Stromal cell of bone marrow (primary cell): ENCODE measurements around the gene UTF1.

Experiments
- DNase-seq: peaks from one replicate; pipeline ENCODE4 v3.0.0-alpha.2; 2012; ENCODE audit warnings: low read depth

Gene UTF1

DNA sequence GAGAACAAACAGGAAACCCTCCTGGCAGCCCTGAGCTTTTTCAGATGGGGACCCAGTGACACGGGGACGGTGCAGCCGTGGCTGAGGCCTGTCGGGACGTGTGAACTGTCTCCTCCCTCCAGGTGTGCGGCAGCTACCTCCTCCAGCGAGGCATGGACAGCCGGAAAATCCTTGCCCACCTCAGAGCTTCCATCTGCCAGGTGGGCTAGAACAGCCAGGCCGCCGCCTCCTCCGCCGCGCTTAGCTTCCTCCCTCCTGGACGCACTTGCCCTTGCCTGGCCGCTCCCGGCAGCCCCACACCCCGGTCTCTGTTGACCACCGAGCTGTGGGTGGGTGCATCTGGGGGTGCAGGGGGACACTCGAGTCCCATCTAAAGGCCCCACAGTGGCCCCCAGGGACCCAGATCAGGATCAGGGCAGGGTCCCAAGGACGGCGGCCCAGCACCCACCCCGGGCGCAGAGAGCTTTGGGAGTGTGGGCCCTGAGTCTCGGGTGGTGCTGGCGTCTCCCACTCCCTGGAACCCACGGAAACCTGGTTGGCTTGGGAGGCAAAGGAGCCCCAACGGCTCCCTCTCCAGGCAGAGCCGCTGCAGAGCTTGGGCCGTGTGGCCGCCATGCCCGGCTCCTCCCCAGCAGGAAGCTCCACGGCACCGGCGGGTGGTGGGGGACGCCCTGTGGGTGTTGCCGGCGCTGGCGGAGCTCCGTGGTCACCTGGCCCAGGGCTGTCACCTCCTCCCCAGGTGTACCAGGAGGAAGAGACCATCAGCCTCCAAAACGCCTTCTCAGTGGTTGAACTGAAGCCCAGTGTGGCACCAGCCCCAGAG, 32.9 kb upstream of the UTF1 start:
- no peak for DNase-seq

DNA sequence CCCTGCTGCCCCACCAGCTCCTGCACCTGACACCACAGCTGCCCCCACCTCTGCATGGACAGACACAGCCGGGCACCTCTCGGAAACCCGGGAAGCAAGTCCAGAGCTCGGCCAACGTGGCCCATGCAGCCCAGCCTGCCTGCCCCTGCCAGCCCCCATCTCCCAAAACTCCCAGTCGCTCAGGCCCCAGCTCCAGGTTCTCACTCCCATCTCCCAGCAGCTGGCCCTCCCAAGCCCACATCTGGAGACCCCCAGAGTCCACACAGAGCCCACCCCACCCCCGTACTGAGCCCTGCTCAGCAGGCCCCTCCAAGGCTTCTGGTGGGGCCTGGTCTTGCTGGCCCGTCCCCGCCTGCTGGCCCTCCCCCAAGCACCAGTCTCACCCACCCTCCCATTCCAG, 32.2 kb upstream of the UTF1 start:
- no peak for DNase-seq

DNA sequence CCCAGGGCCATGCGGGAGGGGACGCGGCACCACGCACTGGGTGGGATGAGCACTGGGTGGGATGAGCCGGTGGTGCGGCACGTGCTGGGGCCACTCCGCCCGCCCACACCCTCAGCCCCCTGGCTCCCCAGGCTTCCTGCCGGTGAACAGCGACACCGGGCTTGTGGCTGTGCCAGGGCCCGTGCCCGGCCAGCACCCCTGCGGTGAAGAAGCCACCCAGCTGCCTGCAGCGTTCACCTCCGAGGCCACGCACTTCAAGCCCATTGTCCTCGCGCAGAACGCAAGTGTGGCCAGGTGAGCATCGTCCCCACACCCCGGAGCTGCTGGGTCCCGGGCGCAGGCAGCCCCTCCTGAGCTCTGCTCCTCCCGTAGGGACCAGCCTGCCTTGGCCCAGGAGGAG, 31.8 kb upstream of the UTF1 start:
- DNase-seq, result no peak

DNA sequence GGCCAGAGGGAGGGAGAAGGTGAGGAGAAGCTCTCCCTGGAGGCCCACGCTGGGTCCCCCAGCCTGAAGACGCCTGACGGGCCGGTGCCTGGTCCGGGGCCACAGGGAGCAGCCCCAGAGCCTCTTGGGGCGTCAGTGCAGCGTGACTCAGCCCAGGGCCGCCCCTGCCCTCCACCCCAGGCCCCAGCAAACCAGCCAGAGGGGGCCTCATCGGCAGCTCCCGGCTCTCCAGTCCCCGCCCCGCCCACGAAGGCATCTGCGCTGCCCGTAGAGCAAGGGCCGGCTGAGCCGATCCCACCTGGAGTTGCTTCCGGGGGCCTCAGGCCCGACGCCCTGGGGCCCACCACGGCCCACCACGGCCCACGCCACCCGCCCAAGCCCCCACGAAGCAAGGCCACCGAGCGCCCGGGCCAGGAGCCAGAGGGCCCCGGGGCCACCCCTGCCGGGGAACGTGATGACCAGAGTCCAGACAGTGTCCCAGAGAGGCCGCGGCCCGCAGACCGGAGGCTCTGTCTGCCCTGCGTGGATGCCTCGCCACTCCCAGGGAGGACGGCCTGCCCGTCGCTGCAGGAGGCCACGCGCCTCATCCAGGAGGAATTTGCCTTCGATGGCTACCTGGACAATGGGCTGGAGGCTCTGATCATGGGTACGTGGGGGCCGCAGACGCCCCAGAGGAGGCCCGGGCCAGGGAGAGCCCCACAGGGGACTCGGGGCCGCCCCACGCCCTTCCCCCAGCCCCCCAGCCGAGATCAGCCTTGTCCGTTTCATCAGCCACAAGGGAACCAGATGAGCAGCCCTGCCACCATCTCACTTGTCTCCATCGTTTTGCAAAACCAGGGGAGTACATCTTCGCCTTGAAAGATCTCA, 31.2 kb upstream of the UTF1 start:
- no peak for DNase-seq

DNA sequence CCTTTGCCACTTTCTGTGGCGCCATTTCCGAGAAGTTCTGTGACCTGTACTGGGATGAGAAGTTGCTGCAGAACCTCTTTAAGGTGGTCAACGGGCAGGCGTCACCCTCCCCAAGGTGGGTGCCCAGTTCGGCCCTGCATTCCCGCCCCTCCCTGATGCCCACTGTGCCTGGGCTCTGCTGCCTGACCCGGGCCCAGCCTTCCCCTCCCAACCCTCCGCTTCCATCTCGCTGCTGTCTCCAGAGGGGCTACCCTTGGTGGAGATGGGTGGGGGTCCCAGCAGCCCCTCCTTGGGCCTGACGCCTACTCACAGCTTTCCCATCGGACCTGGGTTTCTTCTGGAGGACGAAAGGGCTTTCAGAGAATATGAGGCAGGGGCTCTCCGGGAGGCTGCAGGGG, 30.5 kb upstream of the UTF1 start:
- no peak for DNase-seq

DNA sequence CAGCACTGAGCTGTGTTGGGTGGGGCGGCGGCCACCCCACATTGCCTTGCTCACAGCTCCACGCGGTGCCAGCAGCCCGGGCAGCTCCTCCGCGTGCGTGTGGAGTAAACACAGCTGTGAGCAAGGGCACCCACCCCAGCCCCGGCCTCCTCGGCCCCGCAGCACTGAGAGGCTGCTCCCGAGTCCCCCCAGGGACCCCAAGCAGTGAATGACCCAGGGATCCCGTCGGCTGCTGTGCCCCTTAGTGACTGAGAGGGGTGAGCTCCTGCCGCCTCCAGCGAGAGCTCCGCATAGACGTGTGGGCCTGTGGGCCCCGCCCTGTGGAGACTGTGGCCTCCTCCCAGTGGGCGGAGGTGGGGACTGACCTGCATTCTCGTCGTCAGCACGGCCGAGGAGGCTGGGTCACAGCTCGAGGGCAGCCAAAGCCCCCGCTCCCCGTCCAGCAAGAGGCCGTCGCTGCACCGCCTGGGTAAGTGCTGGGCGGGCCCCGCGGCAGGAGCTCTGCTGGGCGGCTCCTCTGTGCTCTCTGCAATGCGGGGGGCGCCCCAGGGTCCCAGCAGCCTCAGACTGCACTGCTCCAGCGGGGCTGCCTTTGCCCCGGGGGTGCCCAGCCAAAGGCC, 29.9 kb upstream of the UTF1 start:
- no peak for DNase-seq

DNA sequence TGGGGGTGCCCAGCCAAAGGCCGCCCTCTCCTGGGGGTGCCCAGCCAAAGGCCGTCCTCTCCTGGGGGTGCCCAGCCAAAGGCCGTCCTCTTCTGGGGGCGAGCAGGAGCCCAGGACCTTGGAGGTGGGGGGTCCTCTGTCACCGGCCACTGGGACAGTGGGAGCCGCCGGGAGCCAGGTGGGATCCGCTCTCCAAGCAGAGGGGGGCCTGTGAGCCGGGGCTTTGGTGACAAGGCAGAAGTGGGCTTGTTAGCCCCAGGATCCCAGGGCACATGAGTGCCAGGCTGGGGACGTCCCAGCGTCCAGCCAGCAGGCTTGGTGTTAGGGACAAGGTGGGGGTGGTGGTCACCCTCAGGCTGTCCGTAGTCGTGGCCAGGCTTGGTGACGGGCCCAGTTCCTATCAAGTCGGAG, 29.4 kb upstream of the UTF1 start:
- DNase-seq, result no peak

DNA sequence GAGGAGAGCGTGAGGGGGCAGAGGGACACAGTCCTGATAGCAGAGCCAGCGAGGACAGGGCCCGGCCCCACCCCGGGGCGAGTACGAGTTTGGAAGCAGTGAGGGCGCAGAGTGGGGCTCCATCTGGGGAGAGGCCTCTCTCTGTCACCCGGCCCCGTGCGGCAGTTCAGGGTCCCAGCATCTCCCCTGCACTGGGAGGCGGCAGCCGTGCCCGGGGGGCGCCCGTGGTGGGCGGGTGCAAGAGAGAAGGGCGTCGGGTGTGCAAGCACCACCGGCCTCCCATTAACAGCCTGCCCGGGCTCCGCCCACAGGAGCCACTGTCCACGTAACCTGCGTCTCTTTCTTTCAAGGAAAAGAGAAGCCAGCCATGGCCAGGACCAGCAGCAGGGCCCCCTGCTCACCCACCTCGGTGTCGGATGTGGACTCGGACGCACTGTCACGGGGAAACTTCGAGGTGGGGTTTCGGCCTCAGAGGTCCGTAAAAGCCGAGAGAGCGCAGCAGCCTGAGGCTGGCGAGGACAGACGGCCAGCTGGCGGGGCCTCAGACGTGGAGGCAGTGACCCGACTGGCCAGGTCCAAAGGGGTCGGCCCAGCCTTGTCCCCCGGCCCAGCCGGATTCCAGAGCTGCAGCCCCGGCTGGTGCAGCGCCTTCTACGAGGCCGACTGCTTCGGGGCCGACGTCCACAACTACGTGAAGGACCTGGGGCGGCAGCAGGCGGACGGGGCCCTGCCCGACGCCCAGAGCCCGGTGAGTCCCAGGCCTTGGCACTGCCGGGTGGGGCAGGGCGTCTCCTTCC, 28.7 kb upstream of the UTF1 start:
- no peak for DNase-seq

DNA sequence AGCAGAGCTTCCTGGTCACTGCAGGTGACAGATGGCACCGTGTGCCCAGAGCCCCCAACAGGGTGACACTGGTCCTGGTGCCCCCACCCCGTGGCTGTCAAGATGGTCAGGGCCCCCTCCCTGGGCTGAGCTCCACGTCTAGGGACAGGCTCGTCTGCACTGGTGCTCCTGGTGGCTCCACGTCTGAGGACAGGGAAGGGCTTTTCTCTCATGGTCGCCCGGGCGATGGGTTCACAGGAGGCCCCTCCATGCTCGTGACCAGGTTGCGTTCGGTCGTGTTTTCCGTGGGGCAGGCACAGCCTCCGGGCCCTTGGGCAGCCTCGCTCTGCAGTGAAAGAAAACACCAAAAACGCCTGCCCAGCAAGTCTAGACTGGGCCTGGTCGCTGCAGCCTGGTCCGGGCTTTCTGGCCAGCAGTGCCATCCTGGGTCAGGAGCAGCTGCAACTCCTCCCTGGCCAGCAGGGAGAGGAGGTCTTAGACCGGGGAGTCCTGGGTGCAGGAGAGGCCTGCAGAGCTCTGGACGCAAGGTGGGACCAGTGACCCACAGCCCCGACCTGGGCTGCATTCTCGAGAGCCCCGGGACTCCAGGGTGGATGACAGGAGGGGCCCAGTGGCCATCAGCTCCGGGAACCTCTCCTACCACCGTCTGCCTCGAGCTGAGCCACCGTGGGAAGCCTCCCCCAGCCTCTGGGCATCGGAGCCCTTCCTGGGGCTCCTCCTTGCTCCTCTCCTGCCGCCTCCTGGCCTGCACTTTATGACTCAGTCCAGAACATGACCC, 27.9 kb upstream of the UTF1 start:
- DNase-seq, result no peak

DNA sequence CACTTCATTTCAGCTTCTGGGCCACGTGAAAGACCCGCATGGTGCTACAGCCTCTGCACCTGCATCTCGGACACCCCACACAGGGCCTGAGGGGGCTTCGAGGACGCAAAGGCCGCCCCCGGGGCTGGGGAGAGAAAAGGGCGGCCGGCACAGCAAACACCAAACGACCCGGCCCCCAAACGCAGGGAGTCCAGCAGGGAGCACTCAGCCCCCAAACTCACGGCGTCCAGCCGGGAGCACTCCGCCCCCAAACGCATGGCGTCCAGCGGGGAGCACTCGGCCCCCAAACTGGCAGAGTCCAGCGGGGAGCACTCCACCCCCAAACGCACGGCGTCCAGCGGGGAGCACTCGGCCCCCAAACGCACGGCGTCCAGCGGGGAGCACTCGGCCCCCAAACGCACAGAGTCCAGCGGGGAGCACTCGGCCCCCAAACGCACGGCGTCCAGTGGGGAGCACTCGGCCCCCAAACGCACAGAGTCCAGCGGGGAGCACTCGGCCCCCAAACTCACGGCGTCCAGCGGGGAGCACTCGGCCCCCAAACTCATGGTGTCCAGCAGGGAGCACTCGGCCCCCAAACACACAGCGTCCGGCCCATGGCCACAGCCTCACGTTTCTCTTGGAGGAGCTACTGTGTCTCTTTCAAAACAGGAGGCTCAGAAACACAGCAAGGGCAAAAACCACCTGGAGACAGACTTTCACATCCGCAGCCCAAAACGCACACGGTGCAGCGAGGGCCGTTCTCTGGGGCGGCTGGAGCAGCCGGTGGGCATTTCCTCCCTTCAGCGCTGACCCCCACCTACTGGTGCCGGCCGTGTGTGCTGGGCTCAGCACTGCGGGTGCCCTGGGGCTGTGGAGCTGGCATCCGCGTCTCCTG, 27.0 kb upstream of the UTF1 start:
- DNase-seq, result no peak

DNA sequence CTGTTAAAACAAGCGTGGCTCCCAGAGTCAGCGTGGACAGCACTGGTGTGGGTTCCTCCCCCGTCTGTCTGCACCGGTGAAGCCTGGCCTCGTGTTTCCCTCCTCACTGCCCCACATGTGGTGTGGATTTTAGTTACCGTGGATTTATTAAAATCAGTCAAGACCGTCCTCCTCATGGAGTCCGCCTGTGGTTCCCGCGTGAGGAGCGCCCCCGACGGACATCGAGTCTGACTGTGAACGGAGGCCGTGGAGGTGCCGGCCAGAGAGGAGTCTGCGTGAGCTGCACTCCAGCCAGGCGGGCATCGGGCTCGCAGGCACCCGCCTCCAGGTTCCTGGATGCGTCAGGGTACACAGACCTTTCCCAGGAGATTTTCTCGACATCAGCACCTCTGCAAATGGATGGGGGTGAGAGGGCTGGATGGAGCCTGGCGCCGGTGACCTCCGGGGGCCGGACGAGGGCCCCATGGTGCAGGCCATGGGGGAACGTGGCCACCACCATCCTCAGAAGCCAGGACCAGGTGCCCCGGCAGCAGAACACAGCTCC, 26.3 kb upstream of the UTF1 start:
- DNase-seq, result no peak

DNA sequence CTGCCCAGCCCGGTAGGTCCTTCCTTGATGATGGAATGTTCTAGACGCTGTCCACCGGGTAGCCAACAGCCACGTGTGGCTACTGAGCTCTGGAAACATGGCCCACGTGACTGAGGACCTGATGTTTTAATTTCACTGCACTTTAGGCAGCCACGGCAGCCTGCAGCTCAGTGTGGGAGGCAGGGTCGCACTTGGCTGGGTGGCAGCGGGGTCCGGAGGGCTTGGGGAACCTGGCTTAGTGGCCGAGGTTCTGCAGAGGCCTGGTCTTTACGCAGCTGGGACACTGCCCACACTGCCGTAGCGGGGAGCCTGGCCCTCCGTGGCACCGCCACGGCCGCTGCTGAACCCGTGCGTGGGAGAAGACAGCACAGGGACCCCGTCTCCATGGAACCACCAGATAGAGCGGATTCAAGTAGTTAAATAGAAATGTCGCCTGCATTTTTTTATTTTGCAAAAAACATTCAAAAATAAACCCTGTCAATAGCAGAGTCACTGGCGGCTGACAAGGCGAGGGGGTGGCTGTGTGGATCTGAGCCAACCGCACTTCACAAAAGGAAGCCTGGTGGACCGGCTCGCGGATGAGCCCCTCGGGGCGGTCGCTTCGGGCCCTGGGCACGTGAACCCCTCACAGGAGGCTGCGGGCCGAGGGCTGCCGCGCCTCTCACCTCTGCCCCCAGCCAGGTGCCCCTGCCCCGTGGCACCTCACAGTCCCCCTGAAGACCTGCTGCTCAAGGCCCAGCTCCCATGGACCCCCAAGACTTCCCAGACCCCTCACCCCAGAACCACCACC, 25.6 kb upstream of the UTF1 start:
- no peak for DNase-seq

DNA sequence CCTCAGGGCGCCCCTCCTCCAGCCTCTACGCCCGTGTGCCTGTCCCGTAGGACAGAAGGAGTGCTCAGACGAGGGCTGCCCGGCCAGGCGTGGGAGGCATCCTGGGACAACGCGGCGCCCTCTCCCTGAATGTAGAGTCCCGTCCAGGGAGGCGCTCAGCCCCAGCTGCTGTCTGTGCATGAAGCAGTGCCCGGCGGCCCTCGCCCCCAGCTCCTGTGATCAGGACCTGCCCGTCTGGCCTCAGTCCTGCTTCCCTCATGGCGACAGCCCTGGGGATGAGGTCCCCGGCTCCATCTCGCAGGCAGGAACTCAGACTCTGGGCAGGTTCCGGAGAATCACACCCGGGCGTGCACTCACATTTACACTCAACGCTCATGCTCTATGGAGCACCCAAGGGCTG, 24.9 kb upstream of the UTF1 start:
- no peak for DNase-seq

DNA sequence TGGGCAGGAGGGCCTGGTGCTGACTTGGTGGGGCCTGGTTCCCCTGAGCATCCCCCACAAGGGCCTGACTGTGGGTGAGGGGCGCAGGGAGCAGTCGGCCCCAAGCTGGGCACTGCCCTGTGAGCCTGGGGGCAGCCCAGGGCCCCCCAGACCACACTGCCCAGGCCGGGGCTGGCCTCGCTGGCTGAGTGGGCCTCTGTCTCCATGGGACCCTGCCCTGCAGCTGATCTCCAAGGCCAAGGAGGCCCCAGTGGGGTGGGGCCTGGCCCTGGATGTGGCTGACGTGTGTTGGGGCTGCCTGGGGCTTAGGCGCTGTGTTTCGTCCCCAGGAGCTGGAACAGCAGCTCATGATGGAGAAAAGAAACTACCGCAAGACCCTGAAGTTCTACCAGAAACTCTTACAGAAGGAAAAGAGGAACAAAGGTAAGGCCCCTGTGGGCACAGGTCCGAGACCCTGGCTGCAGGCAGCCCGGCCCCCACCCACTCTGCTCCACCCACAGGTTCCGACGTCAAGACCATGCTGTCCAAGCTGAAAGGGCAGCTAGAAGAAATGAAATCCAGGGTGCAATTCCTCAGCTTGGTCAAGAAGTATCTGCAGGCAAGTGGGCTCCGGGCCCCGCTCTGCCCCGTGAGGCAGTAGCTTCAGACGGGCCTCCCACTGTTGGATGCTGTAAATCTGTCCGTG, 23.5 kb upstream of the UTF1 start:
- DNase-seq, result no peak

DNA sequence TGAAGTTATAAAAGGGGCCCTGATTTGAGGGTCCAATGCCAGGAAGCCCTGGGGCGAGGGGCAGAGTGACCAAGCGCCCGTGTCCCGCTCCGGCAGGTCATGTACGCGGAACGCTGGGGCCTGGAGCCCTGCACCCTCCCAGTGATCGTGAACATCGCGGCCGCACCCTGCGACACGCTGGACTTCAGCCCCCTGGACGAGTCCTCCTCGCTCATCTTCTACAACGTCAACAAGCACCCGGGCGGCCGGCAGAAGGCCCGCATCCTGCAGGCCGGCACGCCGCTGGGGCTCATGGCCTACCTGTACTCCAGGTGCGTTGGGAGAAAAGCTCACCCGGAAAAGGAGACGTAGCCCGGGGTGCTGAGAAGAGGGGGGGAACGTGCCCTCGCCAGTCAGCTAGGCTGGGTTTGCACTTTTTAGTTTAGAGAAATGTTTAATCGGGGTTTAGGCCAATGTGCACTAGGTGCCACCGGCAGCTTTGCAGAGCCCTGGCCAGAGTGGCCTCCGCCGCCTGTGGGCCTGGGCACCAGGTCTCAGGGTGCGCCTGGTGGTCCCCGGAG, 22.9 kb upstream of the UTF1 start:
- no peak for DNase-seq

DNA sequence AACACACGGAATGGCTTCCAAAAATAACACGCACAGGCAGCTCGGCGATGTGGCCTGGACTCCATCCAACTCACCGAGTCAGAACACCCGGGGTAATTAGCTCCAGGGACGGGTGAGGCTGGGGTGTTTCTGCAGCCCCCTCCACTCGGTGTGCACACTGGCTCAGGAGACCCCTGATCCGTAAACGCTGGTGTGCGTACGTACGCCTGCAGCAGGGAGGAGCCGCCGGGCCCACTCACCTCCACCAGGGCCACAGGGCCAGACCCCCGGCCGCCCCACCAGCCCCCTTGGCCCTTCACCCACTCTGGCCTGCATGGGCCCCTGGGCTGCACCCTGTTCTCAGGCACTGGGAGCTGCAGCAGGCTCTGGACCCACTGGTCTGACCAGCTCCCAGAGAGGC, 22.4 kb upstream of the UTF1 start:
- no peak for DNase-seq

DNA sequence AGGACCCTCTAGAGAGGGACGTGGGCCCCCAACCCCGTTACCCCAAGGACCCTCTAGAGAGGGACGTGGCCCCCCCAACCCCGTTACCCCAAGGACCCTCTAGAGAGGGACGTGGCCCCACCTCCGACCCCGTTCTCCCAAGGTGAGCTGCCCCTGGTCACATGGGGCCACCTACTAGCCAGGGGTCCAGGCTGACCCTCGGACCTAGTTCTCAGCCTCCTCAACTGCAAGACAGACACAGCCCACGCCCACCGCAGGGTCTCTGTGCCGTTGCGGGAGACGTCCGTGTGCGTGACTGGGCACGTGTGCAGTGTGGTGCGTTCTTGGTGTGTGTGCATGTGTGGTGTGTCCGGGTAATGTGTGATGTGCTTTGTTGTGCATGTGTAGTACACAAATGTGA, 21.6 kb upstream of the UTF1 start:
- no peak for DNase-seq

DNA sequence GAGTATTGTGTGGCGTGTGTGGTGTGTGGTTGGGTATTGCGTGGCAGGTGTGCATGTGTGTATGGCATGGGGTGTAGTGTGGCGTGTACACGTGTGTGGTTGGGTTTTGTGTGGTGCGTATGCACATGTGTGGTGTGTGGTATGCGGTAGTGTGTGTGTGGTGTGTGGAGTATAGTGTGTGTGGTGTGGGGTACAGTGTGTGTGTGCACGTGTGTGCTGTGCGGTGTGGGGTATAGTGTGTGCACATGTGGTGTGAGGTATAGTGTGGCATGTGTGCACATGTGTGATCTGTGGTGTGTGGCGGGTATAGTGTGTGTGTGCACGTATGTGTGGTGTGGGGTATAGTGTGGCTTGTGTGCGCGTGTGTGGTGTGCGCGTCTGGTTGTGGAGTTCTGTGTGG, 20.9 kb upstream of the UTF1 start:
- DNase-seq, result no peak
